HG02571 (cell line): ENCODE data around the gene MYH7.

ENCODE experiments used
- ATAC-seq: cut with Tn5 transposase; IDR thresholded peaks from one replicate; pipeline ENCODE4 v1.9.1; 2021; ENCODE audit warnings: mild to moderate bottlenecking, moderate library complexity; ENCODE audit not compliant: unreplicated experiment

Gene MYH7

DNA sequence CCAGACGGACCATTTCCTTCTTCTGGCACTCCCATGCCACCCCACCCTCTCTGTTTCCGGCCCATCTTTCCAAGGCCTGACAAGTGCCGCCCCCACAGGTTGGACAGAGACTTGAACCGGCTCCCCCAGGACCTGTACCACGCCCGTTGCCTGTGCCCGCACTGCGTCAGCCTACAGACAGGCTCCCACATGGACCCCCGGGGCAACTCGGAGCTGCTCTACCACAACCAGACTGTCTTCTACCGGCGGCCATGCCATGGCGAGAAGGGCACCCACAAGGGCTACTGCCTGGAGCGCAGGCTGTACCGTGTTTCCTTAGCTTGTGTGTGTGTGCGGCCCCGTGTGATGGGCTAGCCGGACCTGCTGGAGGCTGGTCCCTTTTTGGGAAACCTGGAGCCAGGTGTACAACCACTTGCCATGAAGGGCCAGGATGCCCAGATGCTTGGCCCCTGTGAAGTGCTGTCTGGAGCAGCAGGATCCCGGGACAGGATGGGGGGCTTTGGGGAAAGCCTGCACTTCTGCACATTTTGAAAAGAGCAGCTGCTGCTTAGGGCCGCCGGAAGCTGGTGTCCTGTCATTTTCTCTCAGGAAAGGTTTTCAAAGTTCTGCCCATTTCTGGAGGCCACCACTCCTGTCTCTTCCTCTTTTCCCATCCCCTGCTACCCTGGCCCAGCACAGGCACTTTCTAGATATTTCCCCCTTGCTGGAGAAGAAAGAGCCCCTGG is 59.8 kb downstream of the MYH7 start:
- no peak for ATAC-seq

DNA sequence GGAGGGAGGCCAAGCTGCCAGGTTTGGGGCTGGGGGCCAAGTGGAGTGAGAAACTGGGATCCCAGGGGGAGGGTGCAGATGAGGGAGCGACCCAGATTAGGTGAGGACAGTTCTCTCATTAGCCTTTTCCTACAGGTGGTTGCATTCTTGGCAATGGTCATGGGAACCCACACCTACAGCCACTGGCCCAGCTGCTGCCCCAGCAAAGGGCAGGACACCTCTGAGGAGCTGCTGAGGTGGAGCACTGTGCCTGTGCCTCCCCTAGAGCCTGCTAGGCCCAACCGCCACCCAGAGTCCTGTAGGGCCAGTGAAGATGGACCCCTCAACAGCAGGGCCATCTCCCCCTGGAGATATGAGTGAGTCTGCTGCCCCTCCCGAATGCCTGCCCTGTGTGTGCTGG is 62.4 kb downstream of the MYH7 start:
- ATAC-seq, result no peak

DNA sequence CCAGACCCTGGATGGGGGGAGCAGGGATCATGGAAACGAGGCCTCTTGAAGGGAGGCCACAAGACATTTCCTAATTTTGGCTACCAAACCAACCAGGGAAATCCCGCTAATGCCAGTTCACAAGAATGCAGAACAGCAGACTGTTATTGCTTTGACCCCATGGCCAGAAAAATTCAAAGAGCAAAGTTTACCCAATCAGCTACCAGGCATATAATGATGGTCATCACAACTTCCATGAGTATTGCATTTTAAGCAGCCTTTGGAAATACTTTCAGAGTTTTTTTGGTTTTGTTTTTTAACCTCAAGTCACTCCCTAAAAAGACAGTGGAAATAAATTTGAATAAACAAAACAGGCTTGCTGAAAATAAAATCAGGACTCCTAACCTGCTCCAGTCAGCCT is 63.0 kb downstream of the MYH7 start, which contains the start of gene IL25:
Gene IL25, plus strand, starts transcription at position 301 of the 400 bp plus-strand sequence.
- no peak for ATAC-seq

DNA sequence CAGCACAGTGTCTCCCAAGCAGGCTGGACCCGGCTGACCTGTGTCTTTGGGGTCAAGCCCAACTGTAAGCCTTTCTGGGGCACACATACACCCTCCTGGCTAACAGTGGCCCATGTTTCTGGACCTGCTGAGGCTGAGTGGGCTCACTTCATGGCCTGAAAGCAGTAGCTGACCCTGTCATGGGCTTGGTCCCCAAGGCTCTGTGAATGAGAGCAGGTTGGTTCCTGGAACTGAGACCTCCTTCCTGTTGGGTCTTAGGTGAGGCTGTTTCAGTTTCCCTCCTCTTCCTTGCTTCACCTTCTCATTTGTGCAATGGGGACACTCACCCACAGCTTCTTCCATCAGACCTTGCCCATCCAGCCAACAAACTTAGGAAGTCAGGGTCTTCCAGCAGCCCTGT is 63.6 kb downstream of the MYH7 start:
- no peak for ATAC-seq

DNA sequence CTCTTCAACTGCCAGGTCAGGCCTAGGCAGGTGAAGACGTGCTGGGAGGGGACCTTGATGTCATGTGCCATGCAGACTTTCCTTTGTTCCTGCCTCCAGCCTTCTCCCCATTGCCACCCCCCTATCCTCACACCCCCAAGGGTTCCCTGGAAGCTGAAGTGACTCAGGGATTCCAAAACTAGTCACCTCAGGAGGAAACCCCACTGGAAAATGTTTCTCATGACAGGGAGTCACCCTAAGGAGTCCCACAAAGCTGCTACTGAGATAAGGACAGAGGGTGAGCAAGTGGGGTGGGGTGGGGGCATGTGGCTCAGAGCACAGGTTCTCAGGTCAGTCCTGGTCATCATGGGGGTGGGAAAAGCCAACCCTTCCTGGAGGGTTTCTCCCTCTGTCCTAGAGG is 65.2 kb downstream of the MYH7 start:
- no peak for ATAC-seq

DNA sequence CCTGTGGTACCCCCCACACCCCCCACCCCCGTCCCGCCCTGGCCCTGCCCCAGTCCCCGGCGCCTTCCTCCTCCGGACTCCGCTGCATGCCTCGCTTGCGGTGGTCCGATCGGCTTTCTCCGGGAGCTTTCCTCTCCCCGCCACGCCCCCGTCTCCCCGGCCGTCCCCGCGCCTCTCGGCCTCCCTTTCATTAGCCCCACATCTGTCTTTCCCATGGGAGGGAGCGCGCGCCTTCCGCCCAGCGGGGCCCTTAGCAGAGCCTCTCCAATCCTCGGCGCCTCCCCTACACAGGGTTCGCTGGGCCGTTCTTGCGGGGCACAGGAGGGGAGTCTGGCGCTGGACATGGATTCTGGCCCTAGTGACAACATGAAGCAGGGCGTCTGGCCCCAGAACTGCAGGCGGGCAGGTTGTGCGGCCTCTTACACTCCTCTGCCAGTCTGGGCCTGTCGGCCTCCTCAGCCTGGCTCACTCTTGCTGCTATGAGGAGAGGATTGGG is 69.0 kb downstream of the MYH7 start:
- ATAC-seq, result no peak

DNA sequence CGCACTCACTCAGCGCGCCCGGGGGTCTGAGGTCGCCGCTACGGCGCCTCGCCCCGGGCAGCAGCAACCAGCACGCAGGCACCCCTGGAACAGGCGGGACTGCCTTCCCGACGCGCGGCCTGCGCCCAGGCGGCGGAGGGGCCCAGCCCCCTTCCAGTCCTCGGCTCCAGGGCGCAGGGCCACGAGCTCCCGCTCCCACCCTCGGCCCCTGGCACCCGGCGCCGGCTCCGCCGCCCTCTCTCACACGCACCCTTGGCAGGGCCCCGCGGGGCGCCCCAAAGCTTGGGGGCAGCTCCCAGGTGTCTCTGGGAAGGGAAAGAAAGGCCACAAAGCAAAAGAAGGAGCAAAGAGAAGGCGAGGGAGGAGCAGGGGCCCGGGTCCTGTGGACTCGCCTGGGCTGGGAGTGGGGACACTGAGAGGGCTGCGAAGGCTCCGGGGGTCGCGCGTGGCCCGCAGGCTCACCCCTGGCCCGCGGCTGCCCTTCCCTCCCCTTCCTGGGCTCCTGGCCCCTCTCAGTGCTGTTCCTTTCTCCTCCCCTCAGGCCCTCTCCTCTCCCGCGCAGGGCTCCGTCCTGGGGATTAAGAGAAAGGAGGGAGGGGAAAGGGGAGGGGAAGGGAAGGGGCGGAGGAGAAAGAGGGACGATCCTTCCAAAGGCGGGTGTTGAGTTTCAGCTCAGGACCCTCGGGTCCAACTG is 69.6 kb downstream of the MYH7 start:
- no peak for ATAC-seq

DNA sequence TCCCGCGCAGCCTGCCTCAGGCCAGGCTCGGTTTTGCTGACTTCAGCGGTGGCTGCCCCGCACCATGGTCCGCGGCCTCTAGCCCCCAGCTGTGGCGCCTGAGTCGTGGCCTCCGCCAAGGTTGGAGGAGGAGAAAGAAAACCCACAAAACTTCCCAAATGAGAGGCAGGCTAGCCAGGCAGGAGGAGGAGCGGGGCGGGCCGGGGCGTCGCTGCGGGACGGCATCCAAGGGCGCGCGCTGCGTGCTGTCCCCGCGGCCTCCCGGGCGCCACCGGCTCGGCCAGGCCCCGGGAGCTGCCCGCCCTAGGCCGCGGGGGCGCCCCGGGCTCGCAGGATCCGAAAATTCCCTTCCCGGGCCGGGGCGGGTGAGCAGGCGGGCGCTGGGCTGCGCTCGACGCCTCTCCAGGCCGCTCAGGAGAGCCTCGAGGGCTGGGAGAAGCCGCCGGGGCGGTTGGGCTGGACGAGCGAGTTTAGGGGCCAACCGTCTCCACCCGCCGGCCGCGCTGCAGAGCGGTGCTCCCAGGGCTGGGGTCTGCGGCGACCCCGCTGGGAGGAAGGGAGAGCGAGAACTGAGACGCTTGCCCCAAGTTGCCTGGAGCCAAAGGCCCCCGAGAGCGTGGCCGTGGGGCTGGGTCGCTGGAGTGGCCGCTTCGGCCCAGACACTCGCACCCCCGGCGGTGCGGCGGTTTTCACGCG is 70.3 kb downstream of the MYH7 start, which contains the start of gene EFS:
Gene EFS, minus strand, starts transcription at position 137 of the 696 bp plus-strand sequence. CDS start 147 bp downstream, outside the sequence.
- no peak for ATAC-seq

DNA sequence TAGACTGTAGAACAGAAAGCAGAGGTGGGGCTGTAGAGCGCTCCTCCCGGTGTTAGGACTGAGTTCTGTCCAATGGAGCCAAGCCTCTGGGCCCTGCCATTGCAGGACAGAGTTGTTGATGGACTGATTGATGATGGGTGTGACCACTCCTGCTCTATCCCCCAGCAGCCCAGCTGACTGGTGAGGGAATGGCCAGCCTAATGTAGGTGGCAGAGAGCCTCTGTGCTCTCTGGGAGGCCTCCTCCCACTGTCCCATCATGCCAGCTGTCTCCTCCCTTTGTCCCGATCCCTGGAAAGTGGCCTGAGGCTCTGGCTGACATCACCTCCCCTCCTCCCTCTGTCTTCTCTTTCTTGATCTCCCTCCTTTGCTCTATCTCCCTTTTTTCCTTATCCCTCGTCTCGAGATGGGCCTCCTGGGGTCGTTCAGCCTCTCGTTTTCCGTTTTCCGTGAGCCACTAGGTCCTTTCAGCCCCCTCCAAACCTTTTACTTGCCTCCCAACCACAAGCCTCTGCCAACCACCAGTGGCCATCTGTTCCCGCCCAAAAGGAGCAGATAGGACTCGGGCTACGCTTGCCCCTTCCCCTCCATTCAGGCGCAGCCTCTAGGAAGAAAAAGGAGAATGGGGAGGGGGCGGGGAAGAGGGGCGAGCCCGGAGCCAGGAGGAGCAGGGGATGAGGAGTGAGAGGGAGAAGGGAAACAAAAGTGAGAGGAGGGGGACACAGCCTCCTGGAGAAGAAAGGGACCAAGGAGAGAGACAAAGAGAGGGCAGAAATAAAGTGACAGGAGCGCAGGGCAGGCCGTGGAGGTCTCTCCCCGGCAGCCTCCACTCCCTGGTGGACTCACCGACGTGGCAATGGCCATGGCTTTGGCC is 71.1 kb downstream of the MYH7 start:
- ATAC-seq, result no peak
